Measurements from ENCODE around the gene ARHGAP24. TPM values are rescaled to one million over a fixed set of nuclear protein-coding genes. Genes with fewer than 3 reads are reported as not detected.

ARHGAP24 gene
- total and polyA plus RNA-seq, 12 donors, result 0.72 to 53.4 (median 4.4) TPM

- no peaks in the 10 kb centered on the region for H3K36me3 ChIP-seq (replicated peaks in 1 of 2)
- no peak overlapping the region for H3K4me3 ChIP-seq
- no peaks in the 10 kb centered on the region for H3K27me3 ChIP-seq
- no peak overlapping the region for H3K27ac ChIP-seq
- intact Hi-C loops (cut with DNase I), result no loop called here
- H3K9me3 ChIP-seq (replicated peaks in 1 of 3), result no peaks in the 10 kb centered on the region
- no peaks in the 10 kb centered on the region for H3K4me1 ChIP-seq (replicated peaks in 1 of 2)
- TF ChIP-seq POLR2A (IDR thresholded peaks at IDR 0.05), result no peak
- TF ChIP-seq, protein P1, sequence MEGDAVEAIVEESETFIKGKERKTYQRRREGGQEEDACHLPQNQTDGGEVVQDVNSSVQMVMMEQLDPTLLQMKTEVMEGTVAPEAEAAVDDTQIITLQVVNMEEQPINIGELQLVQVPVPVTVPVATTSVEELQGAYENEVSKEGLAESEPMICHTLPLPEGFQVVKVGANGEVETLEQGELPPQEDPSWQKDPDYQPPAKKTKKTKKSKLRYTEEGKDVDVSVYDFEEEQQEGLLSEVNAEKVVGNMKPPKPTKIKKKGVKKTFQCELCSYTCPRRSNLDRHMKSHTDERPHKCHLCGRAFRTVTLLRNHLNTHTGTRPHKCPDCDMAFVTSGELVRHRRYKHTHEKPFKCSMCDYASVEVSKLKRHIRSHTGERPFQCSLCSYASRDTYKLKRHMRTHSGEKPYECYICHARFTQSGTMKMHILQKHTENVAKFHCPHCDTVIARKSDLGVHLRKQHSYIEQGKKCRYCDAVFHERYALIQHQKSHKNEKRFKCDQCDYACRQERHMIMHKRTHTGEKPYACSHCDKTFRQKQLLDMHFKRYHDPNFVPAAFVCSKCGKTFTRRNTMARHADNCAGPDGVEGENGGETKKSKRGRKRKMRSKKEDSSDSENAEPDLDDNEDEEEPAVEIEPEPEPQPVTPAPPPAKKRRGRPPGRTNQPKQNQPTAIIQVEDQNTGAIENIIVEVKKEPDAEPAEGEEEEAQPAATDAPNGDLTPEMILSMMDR (IDR thresholded peaks at IDR 0.05), result no peak
- WGBS, 4 donors, result 86 to 92% (median 89%) methylated on average over 2 of the region's 2 CpGs
- no peak for DNase-seq
Observed at GRCh38 chr4:85821688-85822455, 346.9 kb downstream of the ARHGAP24 start.

DNA sequence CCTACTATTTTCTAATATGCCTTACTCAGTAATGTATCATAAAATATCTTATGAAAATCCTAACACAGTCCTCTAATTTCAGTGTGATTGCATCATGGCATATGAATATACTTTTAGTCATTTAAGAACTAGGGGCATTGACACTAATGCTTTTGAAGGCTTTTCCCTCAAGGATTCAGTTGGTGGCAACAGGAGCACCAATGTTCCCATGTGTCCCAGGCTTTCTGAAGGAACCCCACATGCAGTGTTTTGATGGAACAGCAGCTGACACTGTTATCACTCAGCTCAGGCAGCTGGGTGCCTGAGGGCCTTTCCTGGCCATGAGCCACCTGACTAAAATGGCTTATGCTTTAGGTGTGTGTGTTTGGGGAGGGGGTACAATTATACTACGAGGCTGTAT, 348.3 kb downstream of the ARHGAP24 start:
- 42 to 50% (median 48%) methylated on average over 1 of the region's 1 CpG for WGBS, 4 donors
- H3K4me1 ChIP-seq (replicated peaks in 1 of 2), result no peaks in the 10 kb centered on the region
- no peaks in the 10 kb centered on the region for H3K36me3 ChIP-seq (replicated peaks in 1 of 2)
- no peaks in the 10 kb centered on the region for H3K27me3 ChIP-seq
- H3K4me3 ChIP-seq, result no peak overlapping the region
- DNase-seq, result no peak
- H3K9me3 ChIP-seq (replicated peaks in 1 of 3), result no peaks in the 10 kb centered on the region
- TF ChIP-seq, protein P1 (IDR thresholded peaks at IDR 0.05), result no peak
- TF ChIP-seq POLR2A (IDR thresholded peaks at IDR 0.05), result no peak
- intact Hi-C loops (cut with DNase I), result no loop called here
- no peak overlapping the region for H3K27ac ChIP-seq

DNA sequence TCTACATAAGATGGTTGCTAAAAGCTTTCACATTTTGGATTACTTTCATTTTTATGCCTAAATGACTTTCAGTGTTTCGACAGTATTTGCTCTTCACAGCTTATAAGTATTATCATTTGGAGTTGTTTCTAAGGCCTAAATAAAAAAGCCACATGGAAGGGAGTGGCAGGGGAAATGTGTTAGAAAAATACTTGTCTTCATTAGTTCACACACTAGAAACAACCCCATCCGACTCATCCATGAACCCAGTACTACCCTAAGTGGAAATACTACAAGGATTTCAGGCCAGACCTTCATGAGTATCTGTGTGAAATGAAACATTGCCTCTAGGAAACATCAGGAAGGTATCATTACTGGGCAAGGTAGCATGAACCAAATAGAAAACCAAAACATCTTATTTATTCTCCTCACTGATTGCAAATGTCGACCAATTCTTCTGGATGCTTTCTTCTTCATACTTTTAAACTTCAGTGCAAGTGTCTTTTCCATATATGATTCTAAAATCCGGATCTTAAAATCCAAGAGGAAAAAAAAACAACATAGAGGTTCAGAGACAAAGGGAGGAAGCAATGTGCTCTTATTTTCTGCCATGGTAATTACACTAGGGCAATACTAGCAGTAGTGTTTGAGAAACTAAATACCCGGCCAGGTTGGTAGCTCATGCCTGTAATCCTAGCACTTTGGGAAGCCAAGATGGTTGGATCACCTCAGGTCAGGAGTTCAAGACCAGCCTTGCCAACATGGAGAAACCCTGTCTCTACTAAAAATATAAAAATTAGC, 349.4 kb downstream of the ARHGAP24 start:
- no peaks in the 10 kb centered on the region for H3K9me3 ChIP-seq (replicated peaks in 1 of 3)
- intact Hi-C loops (cut with DNase I), result no loop called here

More for the DNA sequence above, 349.4 kb downstream of the ARHGAP24 start:
- H3K27me3 ChIP-seq, result no peaks in the 10 kb centered on the region
- H3K27ac ChIP-seq, result no peak overlapping the region
- H3K36me3 ChIP-seq (replicated peaks in 1 of 2), result no peaks in the 10 kb centered on the region
- TF ChIP-seq POLR2A (IDR thresholded peaks at IDR 0.05), result no peak
- TF ChIP-seq, protein P1 (IDR thresholded peaks at IDR 0.05), result no peak
- no peak overlapping the region for H3K4me3 ChIP-seq
- no peaks in the 10 kb centered on the region for H3K4me1 ChIP-seq (replicated peaks in 1 of 2)
- WGBS, 4 donors, result 74 to 81% (median 76%) methylated on average over 5 of the region's 5 CpGs
- DNase-seq, result no peak
